AG09309 (cell line): ENCODE data around the gene PSMA2.

Source experiments
- DNase-seq: peaks from one replicate; pipeline ENCODE4 v3.0.0-alpha.2; 2010; ENCODE audit warnings: low read depth
- H3K4me3 ChIP-seq: 2 replicates; pipeline ENCODE4 v1.5.1; 2011; ENCODE audit warnings: mild to moderate bottlenecking, low read depth, low read length, moderate library complexity; ENCODE audit not compliant: control insufficient read depth
- CTCF ChIP-seq: IDR thresholded peaks from 2 replicates; pipeline ENCODE4 v1.5.1; 2011; ENCODE audit warnings: mild to moderate bottlenecking, low read depth, low read length, inconsistent platforms; ENCODE audit not compliant: insufficient read depth, control insufficient read depth; ENCODE audit errors: missing control alignments

PSMA2 gene

DNA sequence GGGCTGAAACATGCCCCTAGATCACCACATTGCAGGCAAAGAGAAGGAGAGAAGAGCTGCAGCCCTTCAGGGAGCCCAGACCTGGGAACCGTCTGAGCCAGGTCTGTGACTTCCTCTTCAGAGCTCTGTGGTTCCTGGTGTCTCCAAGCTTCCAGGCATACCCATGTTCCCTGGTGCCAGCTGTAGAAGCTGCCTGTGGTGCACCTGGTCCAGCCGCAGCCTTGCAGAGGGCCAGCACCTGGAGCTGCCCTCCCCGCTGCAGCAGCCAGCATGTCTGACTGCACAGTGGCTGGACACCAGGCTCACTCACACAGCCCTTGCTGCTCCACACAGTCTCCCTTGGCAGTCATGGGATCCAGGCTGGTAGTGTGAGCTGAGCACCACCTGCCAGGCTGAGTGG is 53.7 kb downstream of the PSMA2 start:
- no peak for TF ChIP-seq CTCF
- DNase-seq = no peak
- H3K4me3 ChIP-seq = no peak overlapping the region

DNA sequence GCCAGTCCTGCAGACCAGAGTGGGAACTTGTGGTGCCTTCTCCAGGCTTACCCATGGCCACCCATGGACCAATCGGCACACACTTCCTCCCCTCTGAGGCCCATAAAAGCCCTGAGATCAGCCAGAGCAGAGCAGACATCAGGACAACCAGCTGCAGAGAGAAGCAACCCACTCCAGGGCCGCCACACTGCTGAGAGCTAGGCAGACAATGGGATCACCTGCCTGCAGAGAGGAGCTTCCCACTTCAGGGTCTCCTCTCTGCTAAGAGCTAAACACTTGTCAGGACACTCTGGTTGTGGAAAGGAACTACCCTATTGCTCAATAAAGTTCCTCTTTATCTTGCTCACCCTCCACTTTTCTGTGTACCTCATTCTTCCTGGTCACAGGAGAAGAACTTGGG is 54.1 kb downstream of the PSMA2 start:
- no peak for DNase-seq
- H3K4me3 ChIP-seq = no peak overlapping the region
- no peak for TF ChIP-seq CTCF

GRCh38 chr7:42876182-42877068 is 55.5 kb downstream of the PSMA2 start:
- H3K4me3 ChIP-seq = no peak overlapping the region
- TF ChIP-seq CTCF = peak; percentile 75
- peak; percentile 13 for DNase-seq

GRCh38 chr7:42869131-42870020 is 62.6 kb downstream of the PSMA2 start:
- no peak for TF ChIP-seq CTCF
- no peak overlapping the region for H3K4me3 ChIP-seq
- no peak for DNase-seq

- H3K4me3 ChIP-seq = no peak overlapping the region
- no peak for DNase-seq
- TF ChIP-seq CTCF = no peak
Measured at GRCh38 chr7:42868480-42868879, 63.5 kb downstream of the PSMA2 start.
